HTR-8/SVneo (cell line): ENCODE data around the gene RIOK2.
"Not testable (repeated sequence)": the region's sequence is repeated elsewhere in the genome, so short reads cannot be mapped to it uniquely, and the experiment has no call there.

Source experiments
- DNase-seq: peaks from one replicate; pipeline ENCODE4 v3.0.0; 2011; ENCODE audit warnings: low spot score, mixed read lengths; ENCODE audit not compliant: insufficient read length
- FAIRE-seq: peaks from 2 replicates; lab custom pipeline; 2011; peaks lifted over from hg19 to GRCh38; lab: Jason Lieb, UNC

RIOK2 gene

DNA sequence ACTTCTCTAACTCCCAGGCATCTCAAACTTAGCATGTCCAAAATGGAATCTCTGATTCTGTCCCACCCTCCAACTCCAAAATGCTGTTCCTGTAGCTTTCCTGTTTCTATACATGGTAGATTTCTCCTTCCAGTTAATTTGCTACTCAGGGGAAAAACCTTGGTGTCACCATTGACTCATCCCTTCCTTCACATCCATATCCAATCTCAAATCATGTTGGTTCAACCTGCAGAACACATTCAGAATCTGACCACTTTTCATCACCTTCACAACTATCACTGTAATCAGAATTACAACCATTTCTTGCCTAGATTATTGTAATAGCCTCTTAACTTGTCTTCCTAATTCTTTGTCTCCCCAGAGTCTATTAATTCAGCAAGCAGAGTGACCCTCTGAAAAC lies 10.8 kb downstream of the RIOK2 start:
- FAIRE-seq (no peak), DNase-seq (no peak)

- no peak for DNase-seq
- FAIRE-seq: no peak
Observed at GRCh38 chr5:97171703-97172102, 11.3 kb downstream of the RIOK2 start.

- no peak for FAIRE-seq
- DNase-seq: no peak
Observed at GRCh38 chr5:97167435-97167834, 15.6 kb downstream of the RIOK2 start.

- no peak for DNase-seq
- no peak for FAIRE-seq
Observed at GRCh38 chr5:97165726-97166125, 17.3 kb downstream of the RIOK2 start.

DNA sequence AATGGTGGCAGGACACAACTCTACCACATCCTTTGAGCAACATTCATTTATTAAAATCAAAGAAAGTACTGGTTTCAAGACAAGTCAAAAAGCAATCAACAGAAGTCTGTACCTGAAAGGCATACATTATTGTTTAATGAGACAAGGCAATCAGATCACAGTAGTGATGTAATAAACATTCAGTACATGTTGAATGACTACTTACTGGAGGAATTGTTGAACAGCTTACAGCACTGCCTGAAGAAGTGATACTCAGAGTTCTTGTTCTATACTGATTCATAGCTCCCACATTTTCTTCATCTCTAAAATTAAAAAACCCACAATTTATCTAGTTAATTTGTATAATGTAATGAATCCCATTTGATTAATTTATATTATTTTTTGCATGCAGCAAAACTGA lies 18.2 kb downstream of the RIOK2 start:
- no peak for FAIRE-seq
- DNase-seq: no peak

DNA sequence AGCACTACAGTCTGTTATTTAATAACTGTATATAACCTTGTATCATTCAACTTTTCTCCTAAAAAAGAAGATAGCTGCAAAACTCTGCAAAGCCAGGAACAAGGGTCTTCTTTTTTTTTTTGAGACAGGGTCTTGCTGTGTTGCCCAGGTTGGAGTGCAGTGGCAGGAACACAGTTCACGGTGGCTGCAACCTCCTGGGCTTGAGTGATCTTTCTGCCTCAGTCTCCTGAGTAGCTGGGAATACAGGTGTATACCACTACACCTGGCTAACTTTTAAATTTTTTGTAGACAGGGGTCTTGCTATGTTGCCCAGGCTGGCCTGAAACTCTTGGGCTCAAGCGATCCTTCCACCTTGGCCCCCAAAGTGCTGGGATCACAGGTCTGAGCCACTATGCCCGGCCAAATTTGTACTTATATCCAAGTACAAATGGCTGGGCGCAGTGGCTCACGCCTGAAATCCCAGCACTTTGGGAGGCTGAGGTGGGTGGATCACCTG lies 19.2 kb downstream of the RIOK2 start:
- FAIRE-seq: no peak
- DNase-seq: no peak

DNA sequence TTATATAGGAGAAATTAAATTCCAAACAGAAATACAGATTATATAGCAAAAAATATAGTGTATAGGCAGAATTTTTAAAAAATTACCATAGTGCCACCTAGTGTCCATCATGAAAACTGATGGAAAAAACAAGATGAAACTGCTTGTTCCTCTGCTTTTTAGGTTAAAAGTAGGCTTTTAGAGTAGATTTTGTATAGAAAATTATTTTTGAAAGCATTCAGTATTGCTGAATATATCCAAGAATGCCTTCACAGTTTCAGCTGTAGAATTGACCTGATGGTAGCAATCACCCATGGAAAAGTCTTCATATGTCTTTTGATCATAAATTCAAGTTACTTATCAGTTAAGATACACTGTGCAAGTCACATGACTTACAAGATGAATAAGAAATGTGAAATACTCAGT lies 19.7 kb downstream of the RIOK2 start:
- no peak for DNase-seq
- FAIRE-seq: no peak

DNA sequence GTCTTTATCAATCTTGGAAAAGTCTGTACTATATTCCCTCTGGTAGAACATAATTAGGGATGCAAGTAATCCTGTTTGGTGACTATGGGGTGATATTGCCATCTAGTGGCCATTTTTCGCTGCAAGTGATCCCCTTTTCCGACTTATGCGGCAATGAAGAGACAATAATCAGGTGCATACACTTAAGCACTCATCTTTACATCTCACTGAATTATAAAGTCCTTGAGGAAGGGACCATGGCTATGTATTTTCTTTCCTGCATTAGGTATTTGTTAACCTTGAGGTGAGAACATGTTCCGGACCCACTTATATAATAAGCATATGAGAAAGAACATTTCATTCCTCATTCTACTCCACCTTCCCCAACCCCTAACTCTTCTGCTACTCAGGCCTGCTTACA lies 21.0 kb downstream of the RIOK2 start:
- DNase-seq: peak; percentile 45
- FAIRE-seq: peak; percentile 86

DNA sequence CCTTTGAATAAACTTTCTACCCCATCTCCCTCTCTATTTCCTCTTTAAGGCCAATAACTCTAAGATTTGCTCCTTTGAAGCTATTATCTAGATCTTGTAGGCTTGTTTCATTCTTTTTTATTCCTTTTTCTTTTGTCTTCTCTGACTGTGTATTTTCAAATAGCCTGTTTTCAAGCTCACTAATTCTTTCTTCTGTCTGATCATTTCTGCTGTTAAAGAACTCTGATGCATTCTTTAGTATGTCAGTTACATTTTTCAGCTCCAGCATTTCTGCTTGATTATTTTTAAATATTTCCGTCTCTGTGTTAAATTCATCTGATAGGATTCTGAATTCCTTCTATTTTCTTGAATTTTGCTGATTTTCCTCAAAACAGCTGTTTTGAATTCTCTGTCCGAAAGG lies 25.4 kb downstream of the RIOK2 start:
- FAIRE-seq (no peak), DNase-seq (no peak)

- FAIRE-seq: no peak
Observed at GRCh38 chr5:97151370-97151769, 31.7 kb downstream of the RIOK2 start.

GRCh38 chr5:97150401-97150800 lies 32.6 kb downstream of the RIOK2 start:
- FAIRE-seq (no peak), DNase-seq (no peak)

More at GRCh38 chr5:97151370-97151769, 31.7 kb downstream of the RIOK2 start:
- DNase-seq: no peak

GRCh38 chr5:97149709-97150108 lies 33.3 kb downstream of the RIOK2 start:
- FAIRE-seq: no peak
- DNase-seq: no peak

- DNase-seq (no peak), FAIRE-seq (no peak)
Observed at GRCh38 chr5:97148288-97148687, 34.8 kb downstream of the RIOK2 start.

DNA sequence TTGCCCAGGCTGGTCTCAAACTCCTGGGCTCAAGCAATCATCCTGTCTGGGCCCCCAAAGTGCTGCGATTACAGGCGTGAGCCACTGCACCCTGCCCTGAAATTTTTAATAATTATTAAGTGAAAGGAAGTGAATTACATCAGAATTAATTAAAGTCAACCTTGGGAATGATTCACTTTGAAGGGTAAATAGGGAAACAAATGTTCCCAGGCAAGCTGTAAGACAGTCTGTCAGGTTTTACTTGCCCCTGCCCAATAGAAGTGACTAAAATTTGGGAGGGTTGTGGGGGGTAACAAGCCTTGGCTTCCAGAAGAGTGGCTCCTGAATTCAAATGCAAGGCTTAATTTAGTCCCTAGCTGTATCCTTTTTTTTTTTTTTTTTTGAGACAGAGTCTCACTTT lies 39.3 kb downstream of the RIOK2 start:
- DNase-seq (no peak), FAIRE-seq (no peak)

- peak; percentile 39 for DNase-seq
- FAIRE-seq: no peak
Observed at GRCh38 chr5:97142521-97143254, 40.4 kb downstream of the RIOK2 start, which contains the start of gene LIX1. LIX1 (minus strand) TSS chr5:97142611; CDS start chr5:97142576, 35 bp downstream.

DNA sequence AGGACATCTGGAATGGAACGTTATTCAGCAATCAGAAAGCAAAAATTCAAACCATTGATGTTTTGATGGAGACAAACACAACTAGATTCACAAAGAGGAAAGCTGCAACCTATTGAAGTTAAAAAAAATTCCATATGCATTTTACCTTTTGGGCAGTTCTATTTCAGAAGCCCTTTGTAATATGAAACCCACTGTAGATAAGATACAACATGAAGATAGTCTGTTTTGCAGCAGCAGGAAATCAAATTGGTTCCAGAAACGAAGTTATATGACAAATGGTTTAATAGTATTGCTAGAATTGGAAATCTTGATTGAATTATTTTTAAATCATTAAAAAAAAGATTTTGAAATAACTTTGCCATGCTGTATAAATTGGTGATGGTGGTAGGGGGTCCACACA lies 41.5 kb downstream of the RIOK2 start:
- no peak for FAIRE-seq
- no peak for DNase-seq

DNA sequence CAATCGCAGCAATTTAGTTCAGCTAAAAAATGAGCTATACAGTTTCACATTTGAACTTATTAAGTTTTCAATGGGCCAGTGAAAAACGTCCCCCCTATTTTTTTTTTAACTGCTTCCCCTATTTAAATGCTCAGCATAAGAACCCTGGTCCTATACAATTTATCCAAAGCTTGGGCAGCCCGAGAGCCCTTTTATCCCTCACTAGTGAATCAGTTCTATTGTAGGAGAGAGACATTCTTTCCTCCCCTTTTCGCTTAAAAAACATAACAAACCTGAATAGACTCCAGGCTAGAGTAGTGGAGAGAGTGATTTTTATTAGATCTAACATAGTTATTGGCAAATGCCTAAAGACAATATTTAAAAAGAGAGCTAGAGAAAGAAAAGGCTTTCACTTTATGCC lies 42.0 kb downstream of the RIOK2 start:
- FAIRE-seq: no peak
- DNase-seq: no peak

DNA sequence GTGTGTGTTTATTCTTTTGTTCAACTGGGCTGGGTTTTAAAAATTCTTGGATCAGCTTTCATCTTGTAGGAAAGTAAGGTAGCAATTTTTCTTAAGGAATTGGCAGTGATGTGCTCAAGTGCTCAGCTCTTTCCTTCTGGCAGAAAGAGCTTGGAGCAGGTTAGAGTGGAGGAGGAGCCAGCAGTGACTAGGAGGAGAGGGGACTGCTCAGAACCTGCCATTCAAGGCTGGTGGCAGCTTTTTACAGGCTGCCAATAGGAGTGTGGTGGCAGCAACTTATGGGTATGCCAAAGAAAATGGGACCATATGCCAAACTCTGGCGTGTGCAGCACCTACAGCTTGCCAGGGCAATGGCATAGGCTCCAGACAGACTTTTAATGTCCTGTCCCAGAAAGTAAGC lies 42.8 kb downstream of the RIOK2 start:
- FAIRE-seq: not testable (repeated sequence)

GRCh38 chr5:97136475-97136874 lies 46.6 kb downstream of the RIOK2 start:
- FAIRE-seq (no peak), DNase-seq (no peak)

More for the DNA sequence above, 42.8 kb downstream of the RIOK2 start:
- not testable (repeated sequence) for DNase-seq

DNA sequence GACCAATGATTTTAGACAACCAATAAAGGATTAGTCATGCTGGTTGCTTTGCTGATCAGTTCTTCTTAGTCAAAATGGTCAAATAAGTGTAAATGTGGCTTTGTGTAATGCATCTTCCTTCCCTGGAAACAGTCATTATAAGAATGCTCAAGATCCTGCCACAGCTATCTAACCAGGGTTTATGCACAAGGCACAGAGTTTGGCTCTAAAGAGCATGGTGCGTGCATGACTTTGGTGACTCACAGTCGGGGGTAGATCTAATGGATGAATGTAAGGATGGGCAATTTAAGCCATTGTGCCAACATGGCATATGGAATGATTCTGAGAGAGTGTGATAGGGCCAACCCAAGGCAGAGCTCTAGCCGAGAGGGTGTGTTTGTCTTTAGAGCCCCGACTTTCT lies 47.2 kb downstream of the RIOK2 start:
- FAIRE-seq (no peak), DNase-seq (no peak)

- DNase-seq: no peak
- FAIRE-seq: no peak
Observed at GRCh38 chr5:97134634-97135033, 48.4 kb downstream of the RIOK2 start.

DNA sequence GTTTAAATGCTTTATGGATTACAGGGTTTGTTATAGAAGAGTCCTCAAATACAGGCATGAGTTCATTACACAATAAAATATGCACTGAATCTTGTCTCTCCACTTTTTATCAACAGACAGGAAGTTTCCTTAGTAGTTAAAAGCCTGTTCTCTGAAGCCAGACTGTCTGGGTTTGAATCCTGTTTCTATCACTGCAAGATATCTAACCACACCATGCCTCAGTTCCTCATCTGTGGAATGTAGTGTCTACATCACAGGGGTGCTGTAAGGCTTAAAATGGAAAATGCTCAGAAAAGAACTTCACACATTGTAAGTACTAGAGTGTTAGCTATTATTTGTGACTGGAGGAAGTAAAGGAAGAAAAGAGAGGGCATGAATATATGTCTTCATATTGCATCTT lies 49.9 kb downstream of the RIOK2 start:
- no peak for FAIRE-seq
- no peak for DNase-seq
